Jurkat, Clone E6-1 (cell line): ENCODE measurements around the gene SLC22A12.
"Not testable (repeated sequence)": the region's sequence is repeated elsewhere in the genome, so short reads cannot be mapped to it uniquely, and the experiment has no call there.

Source experiments
- DNase-seq: peaks from one replicate; pipeline ENCODE4 v3.0.0-alpha.2; 2011; ENCODE audit warnings: low read depth, low spot score
- H3K4me3 ChIP-seq: 2 replicates; pipeline ENCODE4 v1.5.1; 2011; ENCODE audit warnings: mild to moderate bottlenecking, low read length, control low read depth, moderate library complexity

SLC22A12 gene

DNA sequence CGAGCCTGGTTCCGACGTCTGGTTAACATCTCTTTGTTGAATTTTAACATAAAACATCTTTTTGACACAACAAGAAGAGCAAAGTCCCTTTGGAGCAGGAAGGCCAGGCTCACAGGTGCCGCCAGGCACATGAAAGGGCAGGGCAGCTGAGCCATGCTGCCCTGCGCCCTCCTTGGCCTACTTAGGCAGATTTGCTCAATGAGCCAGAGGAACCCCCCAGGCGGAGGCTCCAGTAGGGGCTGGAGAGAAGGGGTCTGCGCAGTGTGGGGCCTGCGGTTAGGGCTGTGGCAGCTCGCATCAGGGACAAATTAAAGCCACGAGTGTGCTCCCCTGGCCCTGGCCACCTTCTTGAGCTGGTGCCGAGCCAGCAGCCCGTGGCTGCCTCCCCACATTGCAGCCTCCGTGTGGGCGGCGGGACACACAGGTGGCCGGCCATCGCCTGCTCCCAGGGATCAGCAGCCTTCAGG lies 9.9 kb upstream of the SLC22A12 start:
- H3K4me3 ChIP-seq, result no peak overlapping the region
- no peak for DNase-seq

GRCh38 chr11:64582885-64583284 lies 8.1 kb upstream of the SLC22A12 start:
- H3K4me3 ChIP-seq, result no peak overlapping the region
- DNase-seq, result no peak

- H3K4me3 ChIP-seq, result no peak overlapping the region
Observed at GRCh38 chr11:64583296-64584262, 7.4 kb upstream of the SLC22A12 start.

DNA sequence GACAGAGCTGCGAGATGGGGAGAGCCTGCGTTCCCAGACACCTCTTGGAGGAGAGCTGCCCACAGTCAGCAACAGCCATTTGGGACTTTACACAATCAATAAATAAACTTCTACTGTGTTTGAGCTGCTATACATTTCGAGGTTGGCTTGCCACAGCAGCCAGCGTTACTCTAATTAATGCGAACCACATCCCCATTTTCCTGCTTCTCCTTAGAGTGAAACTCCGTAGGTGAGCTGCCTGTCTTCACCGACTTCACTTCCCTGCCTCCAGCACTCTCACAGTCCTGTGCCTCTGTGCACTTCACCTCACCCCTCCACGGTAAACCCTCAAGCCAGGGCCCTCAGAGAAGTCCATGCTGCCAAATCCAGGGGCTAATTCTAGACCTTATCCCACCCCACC lies 5.9 kb upstream of the SLC22A12 start:
- no peak for DNase-seq

More at GRCh38 chr11:64583296-64584262, 7.4 kb upstream of the SLC22A12 start:
- DNase-seq, result no peak

DNA sequence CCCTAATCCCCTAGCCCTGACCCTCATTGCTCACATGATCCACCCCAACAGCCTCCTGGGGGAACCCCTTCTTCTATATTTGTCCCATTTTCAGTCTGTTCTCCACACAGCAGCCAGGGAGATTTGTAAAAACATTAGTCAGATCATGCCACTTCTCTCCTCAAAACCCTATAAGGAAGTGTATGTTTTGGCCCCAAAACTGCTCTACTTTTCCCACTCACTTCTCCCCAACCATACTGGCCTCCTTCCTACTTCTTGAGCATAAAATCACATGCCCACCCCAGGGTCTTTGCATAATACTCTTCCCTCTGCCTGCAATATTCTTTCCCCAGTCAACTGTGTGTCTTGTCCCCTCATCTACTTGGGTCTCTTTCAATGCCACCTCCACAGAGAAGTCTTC lies 4.7 kb upstream of the SLC22A12 start:
- no peak for DNase-seq
- no peak overlapping the region for H3K4me3 ChIP-seq

More for the DNA sequence above, 5.9 kb upstream of the SLC22A12 start:
- no peak overlapping the region for H3K4me3 ChIP-seq

DNA sequence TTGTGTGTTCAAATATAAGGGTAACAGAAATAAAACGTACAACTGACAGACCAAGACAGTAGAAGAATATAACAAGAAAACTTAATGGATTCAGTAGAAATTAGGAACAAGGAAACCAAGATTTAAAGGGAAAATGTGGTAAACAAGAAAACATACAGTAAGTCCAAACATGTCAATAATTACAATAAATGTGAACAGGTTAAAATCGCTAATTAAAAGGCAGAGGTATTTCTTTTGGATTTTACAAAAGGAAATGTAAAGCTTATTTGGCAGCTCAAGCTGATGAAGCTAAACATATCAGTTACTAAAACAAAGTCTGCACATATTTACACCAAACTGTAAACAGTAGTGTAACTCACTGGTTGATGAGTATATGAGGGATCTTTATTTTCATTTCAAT lies 2.3 kb upstream of the SLC22A12 start:
- no peak for DNase-seq
- H3K4me3 ChIP-seq, result no peak overlapping the region

DNA sequence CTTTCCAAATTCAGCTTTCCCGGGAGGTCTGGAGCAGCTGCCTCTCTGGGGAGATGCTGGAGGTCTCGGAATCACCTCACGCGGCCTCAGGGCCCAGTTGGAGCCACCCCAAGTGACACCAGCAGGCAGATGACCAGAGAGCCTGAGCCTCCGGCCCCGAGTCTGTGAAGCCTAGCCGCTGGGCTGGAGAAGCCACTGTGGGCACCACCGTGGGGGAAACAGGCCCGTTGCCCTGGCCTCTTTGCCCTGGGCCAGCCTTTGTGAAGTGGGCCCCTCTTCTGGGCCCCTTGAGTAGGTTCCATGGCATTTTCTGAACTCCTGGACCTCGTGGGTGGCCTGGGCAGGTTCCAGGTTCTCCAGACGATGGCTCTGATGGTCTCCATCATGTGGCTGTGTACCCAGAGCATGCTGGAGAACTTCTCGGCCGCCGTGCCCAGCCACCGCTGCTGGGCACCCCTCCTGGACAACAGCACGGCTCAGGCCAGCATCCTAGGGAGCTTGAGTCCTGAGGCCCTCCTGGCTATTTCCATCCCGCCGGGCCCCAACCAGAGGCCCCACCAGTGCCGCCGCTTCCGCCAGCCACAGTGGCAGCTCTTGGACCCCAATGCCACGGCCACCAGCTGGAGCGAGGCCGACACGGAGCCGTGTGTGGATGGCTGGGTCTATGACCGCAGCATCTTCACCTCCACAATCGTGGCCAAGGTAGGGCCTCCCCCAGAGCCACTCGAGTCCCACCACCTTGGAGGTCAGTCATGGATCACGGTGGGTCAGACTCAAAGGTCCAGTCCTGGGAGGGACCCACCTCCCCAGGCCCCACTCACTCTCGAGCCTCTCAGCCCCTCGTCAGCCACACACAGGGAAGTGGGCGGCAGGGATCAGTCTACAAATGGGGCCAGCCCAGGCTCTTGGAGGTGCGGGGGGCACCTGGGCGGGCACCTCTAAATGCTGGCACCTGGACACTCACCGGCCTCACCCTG lies 525 bp downstream of the SLC22A12 start:
- H3K4me3 ChIP-seq, result no peak overlapping the region
- DNase-seq, result no peak

DNA sequence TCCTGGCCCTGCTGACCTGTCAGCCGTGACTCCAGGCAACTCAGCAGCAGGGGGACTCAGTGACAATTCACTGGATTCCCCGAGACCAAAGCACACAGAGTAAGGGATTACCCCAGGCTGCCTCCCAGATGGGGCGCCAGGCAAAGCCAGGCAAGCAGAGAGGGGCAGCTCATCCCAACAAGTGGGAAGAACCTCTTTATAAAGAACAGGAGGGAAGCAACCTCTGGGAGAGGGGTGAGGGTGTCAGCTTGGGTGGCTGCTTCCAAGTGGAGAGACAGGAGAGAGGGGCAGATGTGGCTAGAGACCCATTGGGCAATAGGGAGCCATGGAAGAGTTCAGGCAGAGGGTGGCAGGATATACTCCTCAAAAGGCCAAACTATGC lies 1.2 kb downstream of the SLC22A12 start:
- DNase-seq, result no peak
- H3K4me3 ChIP-seq, result no peak overlapping the region

DNA sequence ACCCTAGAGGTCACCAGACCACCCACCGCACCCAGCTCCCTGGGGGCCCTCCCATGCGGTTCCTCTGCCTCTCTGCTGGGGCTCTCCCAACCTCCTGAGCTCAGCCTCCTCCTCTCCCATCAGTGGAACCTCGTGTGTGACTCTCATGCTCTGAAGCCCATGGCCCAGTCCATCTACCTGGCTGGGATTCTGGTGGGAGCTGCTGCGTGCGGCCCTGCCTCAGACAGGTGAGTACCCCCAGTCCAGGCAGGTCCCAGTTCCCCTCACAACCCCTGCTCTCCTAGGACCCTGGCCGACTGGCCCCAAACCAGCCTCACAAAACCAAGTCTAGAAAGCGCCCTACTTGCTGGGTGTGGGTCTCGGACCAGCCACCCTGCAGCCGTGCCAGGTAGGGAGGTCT lies 1.6 kb downstream of the SLC22A12 start:
- H3K4me3 ChIP-seq, result no peak overlapping the region
- no peak for DNase-seq

DNA sequence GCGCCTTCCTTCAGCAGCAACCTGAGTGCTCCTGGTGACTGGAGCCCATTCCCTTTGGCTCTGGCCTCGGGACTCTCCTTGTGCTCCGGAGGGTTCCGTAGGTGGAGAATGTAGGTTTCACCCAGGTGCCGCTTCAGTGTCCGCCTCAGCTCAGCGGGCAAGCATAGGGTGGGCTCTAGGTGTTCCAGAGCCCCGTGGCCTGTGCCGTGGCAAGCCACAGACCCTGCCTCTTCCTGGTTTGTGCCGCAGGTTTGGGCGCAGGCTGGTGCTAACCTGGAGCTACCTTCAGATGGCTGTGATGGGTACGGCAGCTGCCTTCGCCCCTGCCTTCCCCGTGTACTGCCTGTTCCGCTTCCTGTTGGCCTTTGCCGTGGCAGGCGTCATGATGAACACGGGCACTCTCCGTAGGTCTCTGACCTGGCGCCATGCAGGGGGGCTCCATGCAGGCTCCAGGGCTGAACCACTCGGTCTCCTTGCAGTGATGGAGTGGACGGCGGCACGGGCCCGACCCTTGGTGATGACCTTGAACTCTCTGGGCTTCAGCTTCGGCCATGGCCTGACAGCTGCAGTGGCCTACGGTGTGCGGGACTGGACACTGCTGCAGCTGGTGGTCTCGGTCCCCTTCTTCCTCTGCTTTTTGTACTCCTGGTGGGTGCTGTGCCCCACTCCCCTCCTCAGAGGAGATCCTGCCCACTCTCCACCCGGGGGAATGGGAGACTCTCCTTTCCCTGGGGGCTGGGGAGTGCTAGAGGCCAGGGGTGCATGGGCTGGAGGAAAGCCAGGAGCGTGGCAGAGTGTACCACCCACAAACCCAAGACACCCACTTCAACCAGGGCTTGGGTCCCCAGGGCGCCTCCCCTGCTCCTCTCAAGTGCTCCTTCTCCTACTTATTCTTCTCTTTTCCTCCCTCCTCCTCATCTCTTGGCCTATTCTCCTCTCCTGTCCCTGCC lies 2.4 kb downstream of the SLC22A12 start:
- H3K4me3 ChIP-seq, result no peak overlapping the region
- no peak for DNase-seq

DNA sequence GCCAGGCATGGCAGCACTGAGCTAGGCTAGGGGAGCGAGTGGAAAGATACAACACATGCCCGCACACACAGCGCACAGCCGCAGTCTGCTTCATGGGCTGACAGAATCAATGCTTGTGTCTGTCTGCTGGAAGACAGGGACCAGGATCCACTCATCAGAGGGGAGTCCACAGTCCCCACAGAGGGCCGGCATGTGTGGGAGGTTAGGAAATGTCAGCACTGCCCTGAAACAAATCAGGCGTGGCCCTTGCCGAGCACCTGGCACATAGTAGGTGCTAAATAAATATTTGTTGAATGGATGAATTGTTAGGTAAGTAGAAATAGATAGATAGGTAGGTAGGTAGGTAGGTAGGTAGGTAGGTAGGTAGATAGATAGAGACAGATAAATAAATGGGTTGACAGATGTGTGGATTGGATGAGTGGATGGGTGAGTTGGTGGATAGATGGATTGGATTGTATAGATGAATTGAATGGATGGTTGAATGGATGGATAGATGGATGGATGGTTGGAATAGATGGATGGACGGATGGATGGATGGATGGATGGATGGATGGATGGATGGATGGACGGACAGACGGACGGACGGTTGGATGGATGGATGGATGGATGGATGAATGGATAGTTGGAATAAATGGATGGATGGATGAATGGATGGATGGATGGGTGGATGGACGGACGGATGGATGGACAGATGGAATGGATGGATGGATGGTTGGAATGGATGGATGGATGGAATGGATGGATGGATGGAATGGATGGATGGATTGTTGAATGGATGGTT lies 3.3 kb downstream of the SLC22A12 start:
- no peak for DNase-seq
- no peak overlapping the region for H3K4me3 ChIP-seq

GRCh38 chr11:64595922-64596321 lies 4.9 kb downstream of the SLC22A12 start:
- H3K4me3 ChIP-seq, DNase-seq: not testable (repeated sequence)

- H3K4me3 ChIP-seq, result no peak overlapping the region
Observed at GRCh38 chr11:64597671-64598101, 6.7 kb downstream of the SLC22A12 start.

GRCh38 chr11:64598106-64598796 lies 7.2 kb downstream of the SLC22A12 start:
- DNase-seq, result no peak
- no peak overlapping the region for H3K4me3 ChIP-seq

More at GRCh38 chr11:64597671-64598101, 6.7 kb downstream of the SLC22A12 start:
- no peak for DNase-seq

DNA sequence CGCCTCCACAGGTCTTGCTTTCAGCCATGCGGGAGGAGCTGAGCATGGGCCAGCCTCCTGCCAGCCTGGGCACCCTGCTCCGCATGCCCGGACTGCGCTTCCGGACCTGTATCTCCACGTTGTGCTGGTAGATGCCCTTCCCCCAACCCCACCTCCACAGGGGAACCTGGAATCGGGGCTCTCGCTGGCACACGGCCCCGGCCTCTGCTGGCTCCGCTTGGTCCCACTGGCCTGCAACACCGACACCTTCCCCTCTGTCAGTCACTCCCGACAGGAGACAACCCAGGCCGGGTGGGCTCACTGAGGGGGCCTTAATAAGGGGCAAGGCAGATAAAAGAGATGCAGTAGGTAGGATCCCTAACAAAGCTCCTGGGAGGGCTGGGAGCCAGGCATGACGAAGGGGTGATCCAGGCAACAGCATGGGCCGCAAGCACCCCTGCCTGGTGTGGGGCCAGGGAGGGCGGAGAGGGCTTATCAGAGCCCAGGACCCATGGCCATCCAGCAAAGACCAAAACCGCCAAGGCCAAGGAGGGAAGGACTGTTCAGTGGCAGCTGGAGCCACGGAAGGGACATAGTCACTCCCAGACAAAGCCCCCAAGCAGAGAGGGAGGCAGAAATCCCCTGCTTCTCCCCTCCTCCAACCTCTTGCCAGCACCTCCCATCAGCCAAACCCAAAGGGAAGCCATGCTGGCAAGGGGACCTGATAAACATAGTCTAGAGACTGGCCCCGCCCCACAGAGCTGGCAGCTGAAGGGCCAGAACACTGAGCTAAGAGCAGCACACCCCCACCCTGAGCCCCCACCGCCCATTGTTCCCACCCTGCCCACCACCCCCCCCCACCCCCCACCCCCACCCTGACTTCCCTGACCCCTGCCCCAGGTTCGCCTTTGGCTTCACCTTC lies 8.0 kb downstream of the SLC22A12 start:
- H3K4me3 ChIP-seq, result no peak overlapping the region
- DNase-seq, result no peak

DNA sequence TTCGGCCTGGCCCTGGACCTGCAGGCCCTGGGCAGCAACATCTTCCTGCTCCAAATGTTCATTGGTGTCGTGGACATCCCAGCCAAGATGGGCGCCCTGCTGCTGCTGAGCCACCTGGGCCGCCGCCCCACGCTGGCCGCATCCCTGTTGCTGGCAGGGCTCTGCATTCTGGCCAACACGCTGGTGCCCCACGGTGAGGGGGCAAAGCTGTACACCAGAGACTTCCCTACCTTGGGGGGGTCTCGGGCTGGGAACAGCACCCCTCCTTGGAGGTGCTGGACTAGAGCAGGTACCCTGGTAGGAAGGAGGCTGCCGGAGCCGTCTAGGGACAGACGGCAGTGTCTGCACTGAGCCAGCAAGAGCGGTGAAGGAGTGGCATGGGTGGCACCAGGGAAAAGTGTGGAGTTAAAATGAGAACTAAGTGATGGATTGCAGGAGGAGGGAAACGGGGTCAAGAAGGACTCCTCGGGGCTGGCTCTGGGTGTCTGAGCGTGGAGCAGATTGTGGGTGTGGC lies 8.7 kb downstream of the SLC22A12 start:
- no peak for DNase-seq

More for the DNA sequence above, 8.7 kb downstream of the SLC22A12 start:
- H3K4me3 ChIP-seq, result no peak overlapping the region
